Measurements from ENCODE around the gene PCNX3. TPM values are rescaled to one million over a fixed set of nuclear protein-coding genes. Genes with fewer than 3 reads are reported as not detected.

The PCNX3 gene
- polyA plus RNA-seq, 1 experiment: 19.7 TPM

DNA sequence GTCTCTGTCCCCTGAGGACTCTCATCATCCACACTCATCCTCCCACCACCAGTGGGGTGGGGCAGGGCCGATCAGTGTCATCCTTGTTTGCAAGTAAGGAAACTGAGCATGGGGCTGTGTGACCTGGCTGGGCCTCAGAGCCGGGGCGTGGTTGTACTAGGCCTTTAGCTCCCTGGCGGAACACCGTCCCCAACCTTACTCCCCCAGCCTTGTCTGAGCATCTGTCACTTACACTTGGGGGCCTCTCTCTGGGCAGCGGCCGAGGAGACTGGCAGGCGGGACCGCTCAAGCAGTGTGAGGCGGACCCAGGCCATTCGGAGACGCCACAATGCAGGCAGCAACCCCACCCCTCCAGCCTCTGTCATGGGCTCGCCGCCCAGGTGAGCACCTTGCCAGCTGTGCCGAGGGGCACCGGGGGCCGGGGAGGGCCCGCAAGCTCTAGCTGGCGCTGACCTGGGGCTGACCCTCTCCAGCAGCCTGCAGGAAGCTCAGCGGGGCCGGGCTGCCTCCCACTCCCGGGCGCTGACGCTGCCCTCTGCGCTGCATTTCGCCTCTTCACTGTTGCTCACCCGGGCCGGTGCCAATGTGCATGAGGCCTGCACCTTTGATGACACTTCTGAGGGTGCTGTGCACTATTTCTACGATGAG is 3.8 kb downstream of the PCNX3 start:
- peaks cover 50% of the 10 kb centered on the region for H3K36me3 ChIP-seq (ENCODE audit: control insufficient read depth, insufficient read depth, low read length)

DNA sequence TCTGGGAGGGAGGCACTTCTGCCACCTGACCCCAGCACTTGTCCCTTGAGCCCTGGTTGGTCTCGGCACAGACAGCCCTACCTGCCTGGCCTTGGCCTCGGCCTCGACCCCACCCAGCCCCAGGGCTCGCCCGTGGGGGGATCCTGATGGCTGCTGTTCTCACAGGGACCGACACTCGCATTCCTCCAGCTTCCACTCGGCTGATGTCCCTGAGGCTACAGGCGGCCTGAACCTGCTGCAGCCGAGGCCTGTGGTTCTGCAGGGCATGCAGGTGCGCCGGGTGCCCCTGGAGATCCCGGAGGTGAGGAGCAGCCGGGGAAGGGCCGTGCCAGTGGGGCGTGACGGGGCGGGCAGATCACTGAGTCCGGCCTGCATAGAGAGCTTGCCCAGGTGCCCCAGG is 5.1 kb downstream of the PCNX3 start:
- Histone ChIP-seq H3K36me3 (ENCODE audit: control insufficient read depth, insufficient read depth, low read length) (peaks cover 56% of the 10 kb centered on the region), H3K4me3 (ENCODE audit: low read depth, low read length) (no peak overlapping the region), H3K27me3 (ENCODE audit: control insufficient read depth, insufficient read depth, low read length) (no peaks in the 10 kb centered on the region)
- CTCF ChIA-PET: interaction anchor here (0.6 to 0.7 kb wide), 2 partner anchors 12 to 17 kb away, joined by 3 to 4 read pairs; partner anchors contain the start of gene SIPA1
- POLR2A ChIA-PET: no interaction called here
- TF ChIP-seq, protein P1, sequence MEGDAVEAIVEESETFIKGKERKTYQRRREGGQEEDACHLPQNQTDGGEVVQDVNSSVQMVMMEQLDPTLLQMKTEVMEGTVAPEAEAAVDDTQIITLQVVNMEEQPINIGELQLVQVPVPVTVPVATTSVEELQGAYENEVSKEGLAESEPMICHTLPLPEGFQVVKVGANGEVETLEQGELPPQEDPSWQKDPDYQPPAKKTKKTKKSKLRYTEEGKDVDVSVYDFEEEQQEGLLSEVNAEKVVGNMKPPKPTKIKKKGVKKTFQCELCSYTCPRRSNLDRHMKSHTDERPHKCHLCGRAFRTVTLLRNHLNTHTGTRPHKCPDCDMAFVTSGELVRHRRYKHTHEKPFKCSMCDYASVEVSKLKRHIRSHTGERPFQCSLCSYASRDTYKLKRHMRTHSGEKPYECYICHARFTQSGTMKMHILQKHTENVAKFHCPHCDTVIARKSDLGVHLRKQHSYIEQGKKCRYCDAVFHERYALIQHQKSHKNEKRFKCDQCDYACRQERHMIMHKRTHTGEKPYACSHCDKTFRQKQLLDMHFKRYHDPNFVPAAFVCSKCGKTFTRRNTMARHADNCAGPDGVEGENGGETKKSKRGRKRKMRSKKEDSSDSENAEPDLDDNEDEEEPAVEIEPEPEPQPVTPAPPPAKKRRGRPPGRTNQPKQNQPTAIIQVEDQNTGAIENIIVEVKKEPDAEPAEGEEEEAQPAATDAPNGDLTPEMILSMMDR (IDR thresholded peaks at IDR 0.05; ENCODE audit: insufficient read depth, low read depth, low read length): no peak
- DNase-seq (ENCODE audit: low read depth): no peak

More for the DNA sequence above, 3.8 kb downstream of the PCNX3 start:
- no peak overlapping the region for H3K4me3 ChIP-seq (ENCODE audit: low read depth, low read length)
- ChIA-PET POLR2A (no interaction called here), CTCF (no interaction called here)
- no peak for DNase-seq (ENCODE audit: low read depth)
- TF ChIP-seq, protein P1 (IDR thresholded peaks at IDR 0.05; ENCODE audit: insufficient read depth, low read depth, low read length): no peak
- no peaks in the 10 kb centered on the region for H3K27me3 ChIP-seq (ENCODE audit: control insufficient read depth, insufficient read depth, low read length)

DNA sequence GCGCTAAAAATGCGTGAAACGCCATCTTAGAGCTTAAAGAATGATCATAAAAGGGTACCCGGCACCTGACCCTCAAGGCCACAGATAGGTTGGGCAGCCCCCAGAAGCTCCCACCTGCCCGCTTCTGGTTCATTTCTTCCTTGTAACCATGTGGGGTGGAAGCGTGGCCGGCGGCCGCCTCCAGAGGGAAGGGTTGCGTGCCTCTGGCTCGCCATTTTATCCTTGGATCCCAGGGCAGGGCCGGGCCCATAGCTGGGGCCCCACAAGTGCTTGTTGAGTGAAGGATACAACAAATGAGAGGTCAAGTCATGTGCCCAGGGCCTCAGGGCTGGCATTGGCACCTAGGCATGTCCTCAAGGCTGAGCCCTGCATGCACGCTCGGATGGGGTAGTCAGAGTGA is 5.9 kb downstream of the PCNX3 start:
- ChIA-PET CTCF (interaction anchor here (0.7 kb wide), 1 partner anchor 11 kb away, joined by 4 read pairs; no protein-coding TSS in a partner anchor), POLR2A (no interaction called here)
- Histone ChIP-seq H3K4me3 (ENCODE audit: low read depth, low read length) (no peak overlapping the region), H3K36me3 (ENCODE audit: control insufficient read depth, insufficient read depth, low read length) (peaks cover 61% of the 10 kb centered on the region), H3K27me3 (ENCODE audit: control insufficient read depth, insufficient read depth, low read length) (no peaks in the 10 kb centered on the region)
- DNase-seq (ENCODE audit: low read depth): no peak
- TF ChIP-seq, protein P1 (IDR thresholded peaks at IDR 0.05; ENCODE audit: insufficient read depth, low read depth, low read length): no peak

DNA sequence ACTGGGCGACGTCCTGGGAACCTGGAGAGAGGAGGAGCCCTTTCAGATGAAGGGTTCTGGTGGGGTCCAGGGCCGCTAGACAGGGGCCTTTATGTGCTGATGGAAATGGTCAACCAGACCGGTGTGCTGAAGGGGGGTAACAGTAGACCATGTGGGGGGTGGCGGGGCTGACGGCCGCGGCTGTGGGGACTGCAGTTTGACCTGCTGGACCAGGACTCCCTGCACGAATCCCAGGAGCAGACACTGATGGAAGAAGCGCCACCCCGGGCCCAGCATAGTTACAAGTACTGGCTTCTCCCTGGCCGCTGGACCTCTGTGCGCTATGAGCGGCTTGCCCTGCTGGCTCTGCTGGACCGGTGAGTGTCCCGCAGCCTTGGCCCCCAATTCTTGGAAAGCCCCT is 6.4 kb downstream of the PCNX3 start:
- ChIA-PET POLR2A (no interaction called here), CTCF (no interaction called here)
- Histone ChIP-seq H3K27me3 (ENCODE audit: control insufficient read depth, insufficient read depth, low read length) (no peaks in the 10 kb centered on the region), H3K36me3 (ENCODE audit: control insufficient read depth, insufficient read depth, low read length) (peaks cover 65% of the 10 kb centered on the region), H3K4me3 (ENCODE audit: low read depth, low read length) (no peak overlapping the region)
- TF ChIP-seq, protein P1 (IDR thresholded peaks at IDR 0.05; ENCODE audit: insufficient read depth, low read depth, low read length): no peak
- DNase-seq (ENCODE audit: low read depth): no peak

DNA sequence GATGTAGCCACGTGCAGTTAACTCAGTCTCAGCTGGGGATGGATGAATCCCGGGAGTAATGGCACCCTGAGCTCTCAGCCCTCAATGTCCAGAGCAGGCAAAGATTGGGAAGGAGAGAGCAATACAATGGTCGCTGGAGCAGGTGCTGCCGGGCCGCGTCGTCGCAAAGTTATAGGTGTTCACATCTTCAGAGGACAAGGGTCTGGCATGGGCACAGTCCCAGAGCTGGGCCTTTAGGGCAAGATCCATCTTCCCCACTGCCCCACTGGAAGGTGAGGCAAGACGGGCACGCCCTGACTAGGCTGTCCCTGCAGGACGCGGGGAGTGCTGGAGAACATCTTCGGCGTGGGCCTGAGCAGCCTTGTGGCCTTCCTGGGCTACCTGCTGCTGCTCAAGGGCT is 7.6 kb downstream of the PCNX3 start:
- peaks cover 63% of the 10 kb centered on the region for H3K36me3 ChIP-seq (ENCODE audit: control insufficient read depth, insufficient read depth, low read length)
- no peak for DNase-seq (ENCODE audit: low read depth)
- no peak overlapping the region for H3K4me3 ChIP-seq (ENCODE audit: low read depth, low read length)
- TF ChIP-seq, protein P1 (IDR thresholded peaks at IDR 0.05; ENCODE audit: insufficient read depth, low read depth, low read length): no peak
- no peaks in the 10 kb centered on the region for H3K27me3 ChIP-seq (ENCODE audit: control insufficient read depth, insufficient read depth, low read length)
- ChIA-PET POLR2A (no interaction called here), CTCF (interaction anchor here (1.0 kb wide), 1 partner anchor 10 kb away, joined by 3 read pairs; no protein-coding TSS in a partner anchor)
